Activated CD8-positive, alpha-beta T cell treated with anti-CD3 and anti-CD28 coated beads, Interleukin-2, amount 10 ng/mL, durations not matched to agents 7 days and 5 days (primary cell): Measurements from ENCODE around the gene NSRP1. TPM values are rescaled to one million over a fixed set of nuclear protein-coding genes. Genes with fewer than 3 reads are reported as not detected.
A peak's percentile ranks its signal among the peaks of the same experiment; 100 is the strongest.

Experiments
- ATAC-seq: fragments of 150-1000 bp; cut with Tn5 transposase; one replicate; pipeline ENCODE4 v1.10.0; 2021; ENCODE audit warnings: moderate library complexity
- CTCF ChIA-PET: fragments of 350-600 bp; sonication (Branson Sonifier 250); formaldehyde crosslinking; loops from one replicate; lab custom pipeline; 2021; ENCODE audit warnings: antibody characterized with exemption; lab: Charles Lee
- POLR2A ChIA-PET: fragments of 350-600 bp; sonication (Branson Sonifier 250); formaldehyde crosslinking; loops from one replicate; lab custom pipeline; 2021; ENCODE audit warnings: antibody characterized with exemption; lab: Charles Lee
- DNase-seq: peaks from one replicate; pipeline ENCODE4 v3.0.0-alpha.2; 2020
- H3K27ac Mint-ChIP-seq: one replicate; pipeline ENCODE4 v1.8.0; 2021; ENCODE audit warnings: mild to moderate bottlenecking, mixed read lengths
- H3K27me3 Mint-ChIP-seq: one replicate; pipeline ENCODE4 v1.8.0; 2021; ENCODE audit warnings: low read depth, mixed read lengths
- H3K36me3 Mint-ChIP-seq: one replicate; pipeline ENCODE4 v1.8.0; 2021; ENCODE audit warnings: low read depth, mixed read lengths
- H3K4me1 Mint-ChIP-seq: one replicate; pipeline ENCODE4 v1.8.0; 2021; ENCODE audit warnings: low read depth, mixed read lengths
- H3K4me3 Mint-ChIP-seq: one replicate; pipeline ENCODE4 v1.8.0; 2021; ENCODE audit warnings: mild to moderate bottlenecking, mixed read lengths
- H3K9me3 Mint-ChIP-seq: one replicate; pipeline ENCODE4 v1.8.0; 2022; ENCODE audit warnings: mixed read lengths; ENCODE audit not compliant: insufficient read depth
- total RNA-seq, 2 experiments: library from RNA; stranded (reverse); gene quantifications; one replicate each; pipeline ENCODE4 v1.2.3, GENCODE V29; 2021

NSRP1 gene
- total RNA-seq, 2 experiments from 2014 or later: 19.6 to 21.3 TPM

DNA sequence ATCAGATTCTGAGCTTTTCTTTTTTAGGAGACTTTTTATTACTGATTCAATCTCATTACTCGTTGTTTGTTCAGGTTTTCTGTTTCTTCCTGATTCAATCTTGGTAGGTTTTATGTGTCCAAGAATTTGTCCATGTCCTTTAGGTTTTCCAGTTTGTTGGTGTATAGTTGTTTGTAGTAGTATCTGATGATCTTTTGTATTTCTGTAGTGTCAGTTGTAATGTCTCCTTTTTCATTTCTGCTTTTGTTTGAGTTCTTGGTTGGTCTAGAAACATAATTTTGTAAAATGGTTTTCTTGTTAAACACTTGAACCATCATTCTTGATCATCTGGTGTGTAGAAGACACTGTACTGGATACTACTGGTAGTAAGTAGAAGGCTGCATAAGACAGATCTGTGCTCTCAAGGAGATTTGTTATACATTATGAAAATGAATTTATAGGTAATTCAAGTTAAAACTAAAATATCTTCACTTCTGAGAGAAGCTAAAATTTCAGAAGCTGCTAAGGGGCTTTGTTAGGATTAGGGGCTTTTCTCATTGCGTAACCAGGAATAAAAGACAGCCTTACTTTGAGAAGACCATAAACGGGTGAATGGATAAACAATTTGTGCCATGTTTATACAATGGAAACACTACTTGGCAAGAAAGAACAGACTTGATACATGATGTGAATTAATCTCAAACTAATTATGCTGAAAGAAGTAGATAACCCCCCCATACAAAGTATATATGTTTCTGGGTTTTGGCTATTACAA is 44.0 kb downstream of the NSRP1 start:
- no peaks in the 10 kb centered on the region for H3K4me1 Mint-ChIP-seq
- peaks cover 58% of the 10 kb centered on the region for H3K36me3 Mint-ChIP-seq
- H3K9me3 Mint-ChIP-seq: peaks cover 8% of the 10 kb centered on the region
- ATAC-seq: no peak
- DNase-seq: no peak
- ChIA-PET CTCF (no interaction called here), POLR2A (no interaction called here)
- no peak overlapping the region for H3K4me3 Mint-ChIP-seq
- no peak overlapping the region for H3K27ac Mint-ChIP-seq
- H3K27me3 Mint-ChIP-seq: no peaks in the 10 kb centered on the region

DNA sequence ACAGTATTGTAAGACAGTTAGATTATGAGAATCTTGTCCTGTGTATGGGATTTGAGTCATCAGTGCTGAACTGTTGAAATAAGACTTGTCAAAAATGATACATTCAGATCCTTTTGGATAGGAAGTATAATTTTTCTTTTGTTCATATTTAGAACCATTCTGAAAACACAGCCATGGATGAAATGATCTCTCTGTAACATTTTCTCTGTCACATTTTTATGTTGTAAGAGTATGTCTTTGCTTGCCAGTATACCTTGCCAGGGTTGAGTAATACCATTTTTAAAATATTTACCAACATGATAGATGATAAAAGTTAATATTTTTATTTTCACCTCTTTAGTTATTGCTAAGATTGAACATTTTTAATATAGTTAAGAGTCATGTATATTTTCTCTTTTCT is 45.0 kb downstream of the NSRP1 start:
- DNase-seq (no peak), ATAC-seq (no peak)
- H3K9me3 Mint-ChIP-seq: peaks cover 8% of the 10 kb centered on the region
- no peak overlapping the region for H3K4me3 Mint-ChIP-seq
- H3K36me3 Mint-ChIP-seq: peaks cover 58% of the 10 kb centered on the region
- peaks cover 5% of the 10 kb centered on the region for H3K4me1 Mint-ChIP-seq
- POLR2A ChIA-PET: no interaction called here
- H3K27ac Mint-ChIP-seq: no peak overlapping the region
- CTCF ChIA-PET: interaction anchor here (1.2 kb wide), 1 partner anchor 175 kb away, joined by 3 read pairs; no protein-coding TSS in a partner anchor
- no peaks in the 10 kb centered on the region for H3K27me3 Mint-ChIP-seq

DNA sequence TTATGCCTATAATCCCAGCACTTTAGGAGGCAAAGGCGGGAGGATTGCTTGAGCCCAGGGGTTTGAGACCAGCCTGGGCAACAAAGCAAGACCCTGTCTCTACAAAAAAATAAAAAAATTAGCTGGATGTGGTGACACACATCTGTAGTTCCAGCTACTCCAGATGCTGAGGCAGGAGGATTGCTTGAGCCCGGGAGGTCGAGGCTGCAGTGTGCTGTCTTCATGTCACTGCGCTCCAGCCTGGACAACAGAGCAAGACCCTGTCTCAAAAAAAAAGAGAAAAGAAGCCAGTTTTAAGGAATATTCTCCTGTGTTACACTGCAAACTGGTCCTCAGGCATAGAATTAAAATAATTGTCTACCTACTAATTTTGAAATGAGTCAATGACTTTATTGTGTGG is 47.9 kb downstream of the NSRP1 start:
- CTCF ChIA-PET: interaction anchor here (0.6 to 3.6 kb wide), 5 partner anchors 10 to 172 kb away, joined by 3 to 10 read pairs (median 4); partner anchors contain the start of gene TMIGD1
- Mint-ChIP-seq H3K36me3 (peaks cover 40% of the 10 kb centered on the region), H3K27me3 (no peaks in the 10 kb centered on the region), H3K27ac (no peak overlapping the region), H3K4me1 (peaks cover 5% of the 10 kb centered on the region), H3K4me3 (no peak overlapping the region), H3K9me3 (peaks cover 4% of the 10 kb centered on the region)
- POLR2A ChIA-PET: interaction anchor here (0.6 kb wide), 1 partner anchor 28 kb away, joined by 3 read pairs; no protein-coding TSS in a partner anchor
- DNase-seq: no peak
- no peak for ATAC-seq

DNA sequence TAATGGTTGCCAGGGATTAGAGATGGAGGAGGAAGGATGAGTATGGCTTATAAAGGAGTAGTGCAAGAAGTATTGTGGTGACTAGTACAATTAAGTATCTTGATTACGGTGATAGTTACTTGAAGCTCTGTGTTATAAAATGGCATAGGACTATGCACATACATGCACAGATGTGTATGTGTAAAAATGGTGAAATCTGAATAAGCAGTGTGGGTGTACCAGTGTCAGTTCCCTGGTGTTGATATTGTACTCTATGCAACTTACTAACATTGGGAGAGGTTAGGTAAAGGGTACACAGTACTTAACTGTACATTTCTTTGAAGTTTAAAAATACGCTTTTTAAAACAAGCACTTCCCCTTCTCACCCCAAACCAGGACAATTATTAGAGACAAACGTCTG is 48.5 kb downstream of the NSRP1 start:
- peaks cover 5% of the 10 kb centered on the region for H3K4me1 Mint-ChIP-seq
- peaks cover 34% of the 10 kb centered on the region for H3K36me3 Mint-ChIP-seq

DNA sequence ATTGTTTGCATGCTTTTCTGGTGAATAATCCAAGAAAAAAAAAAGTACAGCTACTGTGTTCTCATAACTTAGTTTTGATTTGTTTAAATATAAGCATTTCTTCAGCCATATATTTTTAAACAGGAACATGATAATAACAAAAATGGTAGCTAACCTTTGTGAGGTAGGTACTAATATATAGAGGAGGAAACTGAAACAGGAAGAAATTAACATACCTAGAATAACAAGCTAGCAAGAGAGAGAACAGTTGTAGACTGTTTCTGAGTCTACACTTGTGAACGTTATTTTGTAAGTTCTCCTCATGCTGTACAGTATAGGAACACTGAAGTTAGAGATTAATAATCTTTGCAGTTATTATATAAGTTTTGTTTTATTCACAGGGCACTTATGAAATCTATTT is 49.3 kb downstream of the NSRP1 start:
- Mint-ChIP-seq H3K4me1 (peaks cover 10% of the 10 kb centered on the region), H3K9me3 (no peaks in the 10 kb centered on the region), H3K27me3 (no peaks in the 10 kb centered on the region), H3K27ac (no peak overlapping the region), H3K4me3 (no peak overlapping the region), H3K36me3 (peaks cover 29% of the 10 kb centered on the region)
- ChIA-PET POLR2A (no interaction called here), CTCF (interaction anchor here (1.3 to 3.6 kb wide), 3 partner anchors 9 to 170 kb away, joined by 3 to 10 read pairs (median 8); no protein-coding TSS in a partner anchor)
- ATAC-seq (no peak), DNase-seq (no peak)

More for the DNA sequence above, 48.5 kb downstream of the NSRP1 start:
- Mint-ChIP-seq H3K27me3 (no peaks in the 10 kb centered on the region), H3K4me3 (no peak overlapping the region), H3K27ac (no peak overlapping the region), H3K9me3 (peaks cover 4% of the 10 kb centered on the region)
- ChIA-PET CTCF (interaction anchor here (0.6 to 3.6 kb wide), 4 partner anchors 10 to 171 kb away, joined by 3 to 10 read pairs (median 6); partner anchors contain the start of gene TMIGD1), POLR2A (no interaction called here)
- ATAC-seq (no peak), DNase-seq (no peak)

DNA sequence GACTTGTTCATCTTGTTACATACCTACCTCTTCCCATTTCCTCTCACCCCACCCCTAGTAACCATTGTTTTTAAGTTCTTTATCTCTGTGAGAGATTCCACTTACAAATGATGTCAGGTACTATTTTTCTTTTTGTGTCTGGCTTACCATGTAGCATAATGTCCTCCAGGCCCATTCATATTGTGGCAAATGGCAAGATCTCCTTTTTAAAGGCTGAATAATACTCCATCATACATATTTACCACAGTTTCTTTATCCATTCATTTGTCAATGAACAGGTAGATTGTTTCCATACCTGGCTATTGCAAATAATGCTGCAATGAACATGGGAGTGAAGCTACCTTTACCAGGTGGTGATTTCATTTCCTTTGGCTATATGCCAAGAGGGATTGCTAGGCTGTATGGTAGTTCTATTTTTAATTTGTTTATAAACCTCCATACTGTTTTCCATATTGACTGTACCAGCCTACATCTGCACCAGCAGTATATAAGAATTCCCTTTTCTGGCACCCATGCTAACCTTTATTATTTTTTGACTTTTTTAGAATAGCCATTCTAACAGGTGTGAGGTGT is 53.9 kb downstream of the NSRP1 start:
- H3K4me1 Mint-ChIP-seq: peaks cover 29% of the 10 kb centered on the region
- DNase-seq: no peak
- H3K36me3 Mint-ChIP-seq: peaks cover 29% of the 10 kb centered on the region
- ATAC-seq: no peak
- H3K27me3 Mint-ChIP-seq: no peaks in the 10 kb centered on the region
- ChIA-PET POLR2A (no interaction called here), CTCF (interaction anchor here (1.3 to 1.6 kb wide), 3 partner anchors 66 to 363 kb away, joined by 3 to 6 read pairs (median 3); no protein-coding TSS in a partner anchor)
- H3K9me3 Mint-ChIP-seq: no peaks in the 10 kb centered on the region
- no peak overlapping the region for H3K27ac Mint-ChIP-seq
- no peak overlapping the region for H3K4me3 Mint-ChIP-seq

DNA sequence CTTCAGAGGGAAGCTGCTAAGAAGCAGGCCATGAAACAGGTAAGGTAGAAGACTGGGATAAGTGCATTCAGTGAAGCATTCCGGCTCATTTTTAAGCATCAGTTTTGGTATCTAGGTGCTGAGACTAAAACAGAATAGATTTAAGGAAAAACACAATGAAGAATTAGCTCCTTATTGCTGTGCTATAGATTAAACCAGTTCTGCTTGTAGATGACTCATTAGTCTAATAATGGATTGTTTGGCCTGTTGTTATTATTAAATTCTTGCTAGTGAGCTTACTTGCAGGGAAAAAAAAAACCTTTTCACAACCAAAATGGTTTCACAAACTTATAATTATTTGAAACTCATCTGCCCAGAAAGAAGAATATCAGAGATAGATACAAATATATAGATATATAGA is 55.9 kb downstream of the NSRP1 start:
- POLR2A ChIA-PET: no interaction called here

DNA sequence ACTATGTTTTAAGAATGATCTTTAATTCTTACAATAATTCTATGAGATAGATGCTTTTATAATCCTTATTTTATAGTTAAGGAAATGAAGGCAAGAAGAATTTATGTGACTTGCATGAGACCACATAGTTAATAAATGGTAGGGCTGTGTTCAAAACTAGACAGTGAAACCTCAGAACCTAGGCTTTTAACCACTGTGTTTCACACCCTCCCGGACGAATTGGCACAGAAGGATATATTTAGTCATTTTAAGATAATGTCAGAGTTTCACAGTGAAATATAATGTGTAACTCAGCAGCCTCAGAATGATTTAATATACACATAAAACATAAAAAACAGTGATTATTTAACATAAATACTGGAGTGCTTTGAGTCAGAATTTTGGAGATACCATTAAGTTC is 57.0 kb downstream of the NSRP1 start:
- ATAC-seq (peak; percentile 60), DNase-seq (peak; percentile 35)
- Mint-ChIP-seq H3K4me1 (peaks cover 26% of the 10 kb centered on the region), H3K9me3 (no peaks in the 10 kb centered on the region), H3K27me3 (no peaks in the 10 kb centered on the region), H3K36me3 (peaks cover 36% of the 10 kb centered on the region), H3K27ac (no peak overlapping the region), H3K4me3 (no peak overlapping the region)
- POLR2A ChIA-PET: no interaction called here
- CTCF ChIA-PET: interaction anchor here (1.1 to 2.3 kb wide), 2 partner anchors 162 to 163 kb away, joined by 5 read pairs; no protein-coding TSS in a partner anchor

More for the DNA sequence above, 55.9 kb downstream of the NSRP1 start:
- Mint-ChIP-seq H3K27ac (no peak overlapping the region), H3K4me1 (peaks cover 26% of the 10 kb centered on the region), H3K27me3 (no peaks in the 10 kb centered on the region), H3K9me3 (no peaks in the 10 kb centered on the region), H3K4me3 (no peak overlapping the region), H3K36me3 (peaks cover 30% of the 10 kb centered on the region)
- no peak for ATAC-seq
- CTCF ChIA-PET: interaction anchor here (1.2 to 2.3 kb wide), 3 partner anchors 16 to 163 kb away, joined by 3 to 11 read pairs (median 5); no protein-coding TSS in a partner anchor
- DNase-seq: no peak

DNA sequence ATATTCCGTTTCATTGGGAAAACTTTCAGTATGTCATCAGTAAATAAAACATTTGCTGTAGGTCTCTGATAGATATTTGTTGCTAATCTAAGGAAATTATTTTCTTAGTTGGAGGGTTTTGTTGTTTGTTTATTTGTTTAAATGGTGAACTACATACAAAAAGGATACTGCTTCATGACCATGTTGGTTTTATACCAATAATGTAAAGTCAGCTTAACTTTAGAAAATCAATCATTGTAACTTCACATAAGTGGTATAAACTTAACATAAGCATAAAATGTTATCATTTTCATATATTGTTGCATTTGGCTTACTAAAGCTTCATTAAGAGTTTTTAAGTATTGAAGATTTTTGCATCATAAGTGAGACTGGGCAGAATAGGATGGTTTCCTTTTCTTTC is 57.9 kb downstream of the NSRP1 start:
- CTCF ChIA-PET: interaction anchor here (0.8 to 1.6 kb wide), 3 partner anchors 10 to 162 kb away, joined by 3 to 8 read pairs (median 5); no protein-coding TSS in a partner anchor
- POLR2A ChIA-PET: no interaction called here
- Mint-ChIP-seq H3K36me3 (peaks cover 40% of the 10 kb centered on the region), H3K27me3 (no peaks in the 10 kb centered on the region), H3K27ac (no peak overlapping the region), H3K4me3 (no peak overlapping the region), H3K4me1 (peaks cover 26% of the 10 kb centered on the region), H3K9me3 (no peaks in the 10 kb centered on the region)
- DNase-seq (no peak), ATAC-seq (no peak)

DNA sequence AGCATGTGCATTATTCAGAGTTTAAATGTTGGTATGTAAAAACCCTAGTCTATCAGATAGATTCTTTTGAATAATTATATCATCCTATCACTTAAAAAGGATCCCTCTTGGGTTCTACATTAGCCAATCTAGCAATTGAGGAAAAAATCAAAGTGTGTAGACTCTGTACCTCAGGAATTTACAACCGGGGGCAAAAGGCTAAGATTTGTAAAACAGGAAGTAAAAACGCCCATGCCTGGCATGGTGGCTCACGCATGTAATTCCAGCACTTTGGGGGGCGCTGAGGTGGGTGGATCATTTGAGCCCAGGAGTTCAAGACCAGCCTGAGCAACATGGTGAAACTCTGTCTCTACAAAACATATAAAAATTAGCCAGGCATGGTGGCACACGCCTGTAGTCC is 60.2 kb downstream of the NSRP1 start:
- Mint-ChIP-seq H3K36me3 (peaks cover 46% of the 10 kb centered on the region), H3K9me3 (no peaks in the 10 kb centered on the region), H3K4me1 (peaks cover 20% of the 10 kb centered on the region), H3K27ac (no peak overlapping the region), H3K27me3 (no peaks in the 10 kb centered on the region), H3K4me3 (no peak overlapping the region)
- CTCF ChIA-PET: no interaction called here
- ATAC-seq: no peak
- POLR2A ChIA-PET: no interaction called here
- no peak for DNase-seq

DNA sequence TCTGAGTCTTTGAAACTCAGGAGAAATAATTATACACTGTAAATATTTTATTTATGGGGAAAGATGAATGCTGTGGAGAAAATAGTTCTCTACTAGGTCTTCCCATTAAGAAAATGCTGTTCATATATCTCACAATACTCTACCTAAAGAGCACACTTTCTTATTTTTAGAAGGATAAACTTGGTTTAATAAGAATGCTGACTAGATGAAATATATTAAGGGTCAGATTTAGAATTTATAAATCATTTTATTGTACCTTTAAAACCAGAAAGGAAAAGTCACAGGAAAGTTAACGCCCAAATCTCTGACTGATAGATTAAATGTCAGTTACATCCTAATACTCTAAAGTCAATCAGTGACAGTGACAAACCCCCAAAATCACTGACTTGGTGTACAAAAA is 70.1 kb downstream of the NSRP1 start:
- POLR2A ChIA-PET: no interaction called here
- H3K4me1 Mint-ChIP-seq: no peaks in the 10 kb centered on the region

More for the DNA sequence above, 70.1 kb downstream of the NSRP1 start:
- H3K27me3 Mint-ChIP-seq: no peaks in the 10 kb centered on the region
- no peak overlapping the region for H3K4me3 Mint-ChIP-seq
- ATAC-seq: no peak
- H3K9me3 Mint-ChIP-seq: no peaks in the 10 kb centered on the region
- no peak overlapping the region for H3K27ac Mint-ChIP-seq
- CTCF ChIA-PET: interaction anchor here (1.5 kb wide), 1 partner anchor 94 kb away, joined by 4 read pairs; no protein-coding TSS in a partner anchor
- no peak for DNase-seq
- peaks cover 26% of the 10 kb centered on the region for H3K36me3 Mint-ChIP-seq
